ENCODE data around the gene CHST12.

GRCh38 chr7:2476298-2476697, 72.9 kb downstream of the CHST12 start, which contains the start of gene GRIFIN:
- no peak for TF ChIP-seq CTCF (IDR thresholded peaks at IDR 0.05)
- TF ChIP-seq EP300 (IDR thresholded peaks at IDR 0.05): no peak
